Measurements from ENCODE around the gene CATSPER3. TPM values are rescaled to one million over a fixed set of nuclear protein-coding genes. Genes with fewer than 3 reads are reported as not detected.

Gene CATSPER3
- total RNA-seq, 2 experiments from 2014 or later: 0.45 to 0.53 TPM

- peaks cover 52% of the 10 kb centered on the region for H3K27me3 Mint-ChIP-seq
- intact Hi-C loops (cut with micrococcal nuclease): loop anchor here (1.0 kb wide), 1 partner anchor 10 kb away; no protein-coding TSS in a partner anchor
- no peak overlapping the region for H3K27ac Mint-ChIP-seq
- peaks cover 28% of the 10 kb centered on the region for H3K4me1 Mint-ChIP-seq (ENCODE audit: low read depth)
- no peak for DNase-seq
- ChIA-PET CTCF (no interaction called here), POLR2A (no interaction called here)
- H3K4me3 Mint-ChIP-seq: no peak overlapping the region
- no peaks in the 10 kb centered on the region for H3K36me3 Mint-ChIP-seq
- H3K9me3 Mint-ChIP-seq: no peaks in the 10 kb centered on the region
Observed at GRCh38 chr5:135028791-135029476, 61.2 kb downstream of the CATSPER3 start.

GRCh38 chr5:135029477-135030122, 61.9 kb downstream of the CATSPER3 start:
- CTCF ChIA-PET: no interaction called here
- DNase-seq: no peak
- POLR2A ChIA-PET: no interaction called here
- Mint-ChIP-seq H3K4me1 (ENCODE audit: low read depth) (peaks cover 30% of the 10 kb centered on the region), H3K9me3 (no peaks in the 10 kb centered on the region), H3K36me3 (no peaks in the 10 kb centered on the region), H3K27me3 (peaks cover 54% of the 10 kb centered on the region), H3K27ac (no peak overlapping the region), H3K4me3 (no peak overlapping the region)
- intact Hi-C loops (cut with micrococcal nuclease): loop anchor here (1.0 to 10.0 kb wide), 2 partner anchors 10 to 515 kb away; no protein-coding TSS in a partner anchor

GRCh38 chr5:135030123-135030955, 62.6 kb downstream of the CATSPER3 start:
- Mint-ChIP-seq H3K27me3 (peaks cover 61% of the 10 kb centered on the region), H3K4me3 (peak overlapping the region; percentile 43), H3K4me1 (ENCODE audit: low read depth) (peaks cover 35% of the 10 kb centered on the region), H3K36me3 (no peaks in the 10 kb centered on the region), H3K9me3 (no peaks in the 10 kb centered on the region), H3K27ac (no peak overlapping the region)
- no peak for DNase-seq
- CTCF ChIA-PET: interaction anchor here (1.3 kb wide), 1 partner anchor 161 kb away, joined by 3 read pairs; no protein-coding TSS in a partner anchor
- intact Hi-C loops (cut with micrococcal nuclease): loop anchor here (10.0 kb wide), 1 partner anchor 514 kb away; no protein-coding TSS in a partner anchor
- POLR2A ChIA-PET: no interaction called here

- Mint-ChIP-seq H3K27me3 (peaks cover 67% of the 10 kb centered on the region), H3K27ac (no peak overlapping the region), H3K4me1 (ENCODE audit: low read depth) (peaks cover 35% of the 10 kb centered on the region), H3K9me3 (no peaks in the 10 kb centered on the region), H3K36me3 (no peaks in the 10 kb centered on the region), H3K4me3 (peak overlapping the region; percentile 43)
- DNase-seq: no peak
- CTCF ChIA-PET: interaction anchor here (1.3 kb wide), 1 partner anchor 160 kb away, joined by 3 read pairs; no protein-coding TSS in a partner anchor
- intact Hi-C loops (cut with micrococcal nuclease): loop anchor here (10.0 kb wide), 1 partner anchor 514 kb away; no protein-coding TSS in a partner anchor
- POLR2A ChIA-PET: no interaction called here
Observed at GRCh38 chr5:135030956-135031812, 63.5 kb downstream of the CATSPER3 start.

- CTCF ChIA-PET: interaction anchor here (1.3 kb wide), 1 partner anchor 159 kb away, joined by 3 read pairs; no protein-coding TSS in a partner anchor
Observed at GRCh38 chr5:135031813-135032694, 64.3 kb downstream of the CATSPER3 start.

GRCh38 chr5:135032695-135032998, 64.9 kb downstream of the CATSPER3 start:
- Mint-ChIP-seq H3K4me1 (ENCODE audit: low read depth) (peaks cover 35% of the 10 kb centered on the region), H3K4me3 (peak overlapping the region; percentile 30), H3K27ac (no peak overlapping the region), H3K27me3 (peaks cover 66% of the 10 kb centered on the region), H3K9me3 (no peaks in the 10 kb centered on the region), H3K36me3 (no peaks in the 10 kb centered on the region)
- CTCF ChIA-PET: no interaction called here
- intact Hi-C loops (cut with micrococcal nuclease): loop anchor here (1.0 to 10.0 kb wide), 2 partner anchors 112 to 512 kb away; no protein-coding TSS in a partner anchor
- no peak for DNase-seq
- POLR2A ChIA-PET: no interaction called here

More at GRCh38 chr5:135031813-135032694, 64.3 kb downstream of the CATSPER3 start:
- no peaks in the 10 kb centered on the region for H3K9me3 Mint-ChIP-seq
- H3K4me1 Mint-ChIP-seq (ENCODE audit: low read depth): peaks cover 35% of the 10 kb centered on the region
- peak overlapping the region; percentile 30 for H3K4me3 Mint-ChIP-seq
- intact Hi-C loops (cut with micrococcal nuclease): loop anchor here (1.0 to 10.0 kb wide), 2 partner anchors 112 to 513 kb away; no protein-coding TSS in a partner anchor
- H3K27me3 Mint-ChIP-seq: peaks cover 67% of the 10 kb centered on the region
- POLR2A ChIA-PET: no interaction called here
- no peak overlapping the region for H3K27ac Mint-ChIP-seq
- DNase-seq: no peak
- H3K36me3 Mint-ChIP-seq: no peaks in the 10 kb centered on the region

- Mint-ChIP-seq H3K9me3 (no peaks in the 10 kb centered on the region), H3K4me1 (ENCODE audit: low read depth) (peaks cover 35% of the 10 kb centered on the region), H3K27me3 (peaks cover 71% of the 10 kb centered on the region), H3K27ac (no peak overlapping the region), H3K4me3 (peak overlapping the region; percentile 64), H3K36me3 (no peaks in the 10 kb centered on the region)
- DNase-seq: peak; percentile 35
- POLR2A ChIA-PET: no interaction called here
- CTCF ChIA-PET: interaction anchor here (0.9 kb wide), 1 partner anchor 14 kb away, joined by 3 read pairs; no protein-coding TSS in a partner anchor
- intact Hi-C loops (cut with micrococcal nuclease): loop anchor here (1.0 to 10.0 kb wide), 2 partner anchors 113 to 512 kb away; no protein-coding TSS in a partner anchor
Observed at GRCh38 chr5:135032999-135033861, 65.5 kb downstream of the CATSPER3 start.

GRCh38 chr5:135033901-135034235, 66.2 kb downstream of the CATSPER3 start, which contains the start of gene PITX1:
TSS of gene PITX1 (minus strand) at chr5:135034228. CDS start at chr5:135033881, 347 bp downstream.
- intact Hi-C loops (cut with micrococcal nuclease): loop anchor here (10.0 kb wide), 1 partner anchor 511 kb away; no protein-coding TSS in a partner anchor
- no peak for DNase-seq
- Mint-ChIP-seq H3K4me3 (peak within 1 kb of the TSS; percentile 69), H3K27me3 (peaks cover 75% of the 10 kb centered on the region), H3K27ac (no peak within 1 kb of the TSS), H3K4me1 (ENCODE audit: low read depth) (peaks cover 35% of the 10 kb centered on the region), H3K36me3 (no peaks in the 10 kb centered on the region), H3K9me3 (no peaks in the 10 kb centered on the region)
- ChIA-PET POLR2A (no interaction called here), CTCF (interaction anchor here (0.9 kb wide), 1 partner anchor 13 kb away, joined by 3 read pairs; no protein-coding TSS in a partner anchor)

GRCh38 chr5:135034236-135034962, 66.7 kb downstream of the CATSPER3 start:
- no peaks in the 10 kb centered on the region for H3K9me3 Mint-ChIP-seq
- H3K4me3 Mint-ChIP-seq: peak overlapping the region; percentile 69
- H3K27me3 Mint-ChIP-seq: peaks cover 74% of the 10 kb centered on the region
- peaks cover 34% of the 10 kb centered on the region for H3K4me1 Mint-ChIP-seq (ENCODE audit: low read depth)
- intact Hi-C loops (cut with micrococcal nuclease): loop anchor here (10.0 kb wide), 1 partner anchor 510 kb away; no protein-coding TSS in a partner anchor
- no peak overlapping the region for H3K27ac Mint-ChIP-seq
- POLR2A ChIA-PET: no interaction called here
- peak; percentile 61 for DNase-seq
- no peaks in the 10 kb centered on the region for H3K36me3 Mint-ChIP-seq
- CTCF ChIA-PET: no interaction called here

Measured in activated CD4-positive, alpha-beta memory T cell treated with anti-CD3 and anti-CD28 coated beads for 36 hours (primary cell).